Gastrocnemius medialis (tissue), 4 donors: ENCODE data around the gene MAP3K13. TPM values are rescaled to one million over a fixed set of nuclear protein-coding genes. Genes with fewer than 3 reads are reported as not detected.

Experiments
- ATAC-seq, 2 donors: fragments of 150-250 bp; one replicate each; pipeline ENCODE4 v1.9.1; 2016
- DNase-seq, 2 donors: peaks; one replicate each; pipeline ENCODE4 v3.0.0-alpha.2; 2019
- H3K27ac ChIP-seq, 4 donors: fragments of 200-600 bp; sonication (generic); 1 replicate in 1 of 4; 2 replicates in 3 of 4; pipeline ENCODE4 v1.5.1; 2016 to 2018; ENCODE audit warnings: mild to moderate bottlenecking in 2 of 4, moderate library complexity in 1 of 4
- H3K27me3 ChIP-seq, 3 donors: fragments of 200-600 bp; sonication (generic) in 2 of 3; 1 replicate in 1 of 3; 2 replicates in 2 of 3; pipeline versions ENCODE4 v1.5.1 to v1.6.0; 2016 to 2019; ENCODE audit warnings: mild to moderate bottlenecking in 1 of 3, moderate library complexity in 1 of 3
- H3K36me3 ChIP-seq, 2 donors: fragments of 200-600 bp; sonication (generic) in 1 of 2; one replicate each; pipeline ENCODE4 v1.5.1; 2017 to 2018
- H3K4me1 ChIP-seq, 2 donors: fragments of 200-600 bp; sonication (generic) in 1 of 2; one replicate each; pipeline ENCODE4 v1.5.1; 2016 to 2017; ENCODE audit warnings: mild to moderate bottlenecking in 2 of 2
- H3K4me3 ChIP-seq, 4 donors: fragments of 200-600 bp; sonication (generic) in 3 of 4; 1 replicate in 1 of 4; 2 replicates in 3 of 4; pipeline ENCODE4 v1.5.1; 2016 to 2019; ENCODE audit warnings: mild to moderate bottlenecking in 2 of 4
- H3K9me3 ChIP-seq, 3 donors: fragments of 200-600 bp; sonication (generic) in 2 of 3; 1 replicate in 1 of 3; 2 replicates in 2 of 3; pipeline ENCODE4 v1.5.1; 2016 to 2019
- POLR2A ChIP-seq, 2 donors: fragments of 450-650 bp; IDR thresholded peaks; one replicate each; pipeline ENCODE4 v1.6.1; 2017; ENCODE audit warnings: antibody characterized with exemption in 2 of 2, mild to moderate bottlenecking in 2 of 2, moderate library complexity in 2 of 2
- in situ Hi-C, 4 donors: fragments of 200-750 bp; cut with MboI; loops; one replicate each; pipeline versions ENCODE4 v1.15.0 to v1.8.0; 2017; ENCODE audit warnings: low sequenced_read_pairs in 4 of 4
- intact Hi-C: fragments of 100-400 bp; cut with DNase I; formaldehyde crosslinking; loops from one replicate; pipeline ENCODE4 v1.15.1; 2023; ENCODE audit warnings: low total_unique reads
- total RNA-seq, 4 donors: library from RNA; depleted of rRNA; stranded (reverse); fragments of >200 nt; gene quantifications; one replicate each; pipeline versions ENCODE4 v1.1.0 to v1.2.3, GENCODE V29; 2016
- TF ChIP-seq, protein P1 (sequence below), 5 experiments: fragments of 450-650 bp in 3 of 5; fragments of 200-600 bp in 2 of 5; sonication (generic) in 2 of 5; IDR thresholded peaks in 4 of 5; conservative IDR thresholded peaks in 1 of 5; 1 replicate in 4 of 5; 2 replicates in 1 of 5; pipeline ENCODE4 v1.5.1; 2016 to 2019; ENCODE audit warnings: antibody characterized with exemption in 5 of 5, mild to moderate bottlenecking in 3 of 5, moderate library complexity in 3 of 5

Gene MAP3K13
- total RNA-seq, 4 donors from 2014 or later, result 1.6 to 6.5 (median 4.6) TPM

GRCh38 chr3:185339945-185340344 is 23.0 kb upstream of the MAP3K13 start:
- DNase-seq (no peak), ATAC-seq (no peak)
- Histone ChIP-seq H3K27me3 (no peaks in the 10 kb centered on the region), H3K36me3 (no peaks in the 10 kb centered on the region), H3K4me3 (no peak overlapping the region), H3K27ac (no peak overlapping the region), H3K9me3 (no peaks in the 10 kb centered on the region), H3K4me1 (no peaks in the 10 kb centered on the region)
- TF ChIP-seq, protein P1, sequence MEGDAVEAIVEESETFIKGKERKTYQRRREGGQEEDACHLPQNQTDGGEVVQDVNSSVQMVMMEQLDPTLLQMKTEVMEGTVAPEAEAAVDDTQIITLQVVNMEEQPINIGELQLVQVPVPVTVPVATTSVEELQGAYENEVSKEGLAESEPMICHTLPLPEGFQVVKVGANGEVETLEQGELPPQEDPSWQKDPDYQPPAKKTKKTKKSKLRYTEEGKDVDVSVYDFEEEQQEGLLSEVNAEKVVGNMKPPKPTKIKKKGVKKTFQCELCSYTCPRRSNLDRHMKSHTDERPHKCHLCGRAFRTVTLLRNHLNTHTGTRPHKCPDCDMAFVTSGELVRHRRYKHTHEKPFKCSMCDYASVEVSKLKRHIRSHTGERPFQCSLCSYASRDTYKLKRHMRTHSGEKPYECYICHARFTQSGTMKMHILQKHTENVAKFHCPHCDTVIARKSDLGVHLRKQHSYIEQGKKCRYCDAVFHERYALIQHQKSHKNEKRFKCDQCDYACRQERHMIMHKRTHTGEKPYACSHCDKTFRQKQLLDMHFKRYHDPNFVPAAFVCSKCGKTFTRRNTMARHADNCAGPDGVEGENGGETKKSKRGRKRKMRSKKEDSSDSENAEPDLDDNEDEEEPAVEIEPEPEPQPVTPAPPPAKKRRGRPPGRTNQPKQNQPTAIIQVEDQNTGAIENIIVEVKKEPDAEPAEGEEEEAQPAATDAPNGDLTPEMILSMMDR (IDR thresholded peaks at IDR 0.05 in 4 of 5, conservative IDR thresholded peaks at IDR 0.05 in 1 of 5), result no peak
- no peak for TF ChIP-seq POLR2A (IDR thresholded peaks at IDR 0.05)
- intact Hi-C loops, result no loop called here
- in situ Hi-C loops, result no loop called here

- in situ Hi-C loops, result no loop called here
- Histone ChIP-seq H3K36me3 (no peaks in the 10 kb centered on the region), H3K27ac (no peak overlapping the region), H3K4me3 (no peak overlapping the region), H3K4me1 (no peaks in the 10 kb centered on the region), H3K9me3 (no peaks in the 10 kb centered on the region), H3K27me3 (no peaks in the 10 kb centered on the region)
- DNase-seq (no peak), ATAC-seq (no peak)
- no peak for TF ChIP-seq POLR2A (IDR thresholded peaks at IDR 0.05)
- intact Hi-C loops, result no loop called here
Measured at GRCh38 chr3:185340751-185341150, 22.2 kb upstream of the MAP3K13 start.

DNA sequence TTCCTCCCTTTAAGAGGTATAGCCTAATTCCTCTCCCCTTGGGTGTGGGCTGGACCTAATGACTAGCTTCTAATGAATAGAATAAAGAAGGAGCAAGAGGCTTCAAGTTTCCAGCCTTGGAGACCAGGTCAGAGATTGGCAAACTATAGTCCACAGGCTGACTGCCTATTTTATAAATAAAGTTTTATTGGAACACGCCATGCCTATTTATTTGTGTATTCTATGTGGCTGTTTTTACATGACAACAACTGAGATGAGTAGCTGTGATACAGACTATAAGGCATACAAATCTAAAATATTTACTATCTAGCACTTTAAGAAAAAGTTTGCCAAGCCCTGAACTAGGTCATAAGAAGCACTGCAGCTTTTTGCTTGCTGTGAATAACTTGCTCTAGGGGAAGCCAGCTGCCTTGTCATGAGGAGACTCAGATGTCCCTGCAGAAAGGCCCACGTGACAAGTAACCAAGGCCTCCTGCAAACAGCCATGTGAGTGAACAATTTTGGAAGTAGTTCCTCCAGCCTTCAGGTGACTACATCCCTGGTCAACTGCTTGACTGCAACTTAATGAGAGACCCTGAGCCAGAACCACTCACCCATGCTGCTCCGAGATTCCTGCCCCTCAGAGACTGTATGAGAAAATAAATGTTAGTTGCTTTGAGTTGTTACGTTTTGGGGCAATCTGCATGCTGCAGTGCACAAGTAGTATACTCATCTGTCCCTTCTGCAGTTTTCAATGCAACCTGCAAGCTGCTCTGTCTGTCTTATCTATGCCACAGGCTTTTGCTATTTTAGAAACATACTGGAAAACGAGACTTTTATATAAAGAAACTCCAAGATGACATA is 21.1 kb upstream of the MAP3K13 start:
- Histone ChIP-seq H3K27ac (no peak overlapping the region), H3K27me3 (no peaks in the 10 kb centered on the region), H3K4me3 (no peak overlapping the region), H3K9me3 (no peaks in the 10 kb centered on the region), H3K4me1 (no peaks in the 10 kb centered on the region), H3K36me3 (no peaks in the 10 kb centered on the region)
- ATAC-seq (no peak), DNase-seq (no peak)
- TF ChIP-seq, protein P1 (IDR thresholded peaks at IDR 0.05 in 4 of 5, conservative IDR thresholded peaks at IDR 0.05 in 1 of 5), result no peak
- TF ChIP-seq POLR2A (IDR thresholded peaks at IDR 0.05), result no peak
- intact Hi-C loops, result no loop called here
- in situ Hi-C loops, result no loop called here

- no peaks in the 10 kb centered on the region for H3K9me3 ChIP-seq
- H3K36me3 ChIP-seq, result no peaks in the 10 kb centered on the region
- in situ Hi-C loops, result no loop called here
- intact Hi-C loops, result no loop called here
- no peak overlapping the region for H3K4me3 ChIP-seq
- no peak for TF ChIP-seq POLR2A (IDR thresholded peaks at IDR 0.05)
- TF ChIP-seq, protein P1 (IDR thresholded peaks at IDR 0.05 in 4 of 5, conservative IDR thresholded peaks at IDR 0.05 in 1 of 5), result no peak
- no peak for DNase-seq
- ATAC-seq, result no peak
- no peaks in the 10 kb centered on the region for H3K27me3 ChIP-seq
- H3K4me1 ChIP-seq, result no peaks in the 10 kb centered on the region
- H3K27ac ChIP-seq, result no peak overlapping the region
Measured at GRCh38 chr3:185342459-185343174, 20.3 kb upstream of the MAP3K13 start.

DNA sequence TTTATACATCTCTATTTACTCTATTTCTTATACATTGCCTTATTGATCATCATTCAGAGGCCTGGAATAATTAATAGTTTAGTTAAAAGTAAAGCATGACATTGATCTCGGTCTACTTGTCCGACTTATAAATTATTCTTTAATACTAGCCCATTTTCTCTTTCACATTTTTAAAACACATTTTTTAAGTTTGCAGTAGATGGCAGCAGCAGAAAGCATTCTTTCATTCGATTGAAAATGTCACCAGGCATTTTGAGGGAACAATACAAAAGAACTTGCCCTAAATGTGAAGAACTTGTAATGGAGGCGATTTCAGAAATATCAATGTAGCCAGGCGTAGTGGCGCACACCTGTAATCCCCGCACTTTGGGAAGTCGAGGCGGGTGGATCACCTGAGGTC is 15.5 kb upstream of the MAP3K13 start:
- Histone ChIP-seq H3K9me3 (no peaks in the 10 kb centered on the region), H3K27me3 (no peaks in the 10 kb centered on the region), H3K4me1 (no peaks in the 10 kb centered on the region), H3K36me3 (no peaks in the 10 kb centered on the region), H3K4me3 (no peak overlapping the region), H3K27ac (no peak overlapping the region)
- ATAC-seq, result no peak
- TF ChIP-seq POLR2A (IDR thresholded peaks at IDR 0.05), result no peak
- TF ChIP-seq, protein P1 (IDR thresholded peaks at IDR 0.05 in 4 of 5, conservative IDR thresholded peaks at IDR 0.05 in 1 of 5), result no peak
- intact Hi-C loops (no loop called here), in situ Hi-C loops (no loop called here)
- DNase-seq, result no peak
